ENCODE measurements around the gene EPC2.

EPC2 gene

DNA sequence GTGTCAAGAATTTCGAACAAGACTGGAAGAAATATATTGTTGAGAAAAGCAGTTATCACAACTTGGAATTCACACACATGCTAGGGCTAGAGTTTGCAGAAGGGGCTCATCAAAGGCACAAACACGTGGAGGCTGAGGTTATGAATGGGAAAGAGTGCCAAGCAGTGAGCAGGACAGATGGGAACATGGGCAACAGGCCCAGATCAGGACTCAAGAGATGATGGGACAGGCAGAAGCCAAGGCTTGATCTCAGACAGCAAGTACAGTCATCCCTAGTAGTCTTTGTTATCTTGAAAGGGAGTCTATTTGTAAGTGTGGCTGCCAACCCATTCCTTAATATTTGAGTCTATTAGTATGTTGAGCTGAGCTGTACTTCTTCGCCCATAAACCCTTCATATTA, 22.2 kb upstream of the EPC2 start:
- TF ChIP-seq, protein P1, sequence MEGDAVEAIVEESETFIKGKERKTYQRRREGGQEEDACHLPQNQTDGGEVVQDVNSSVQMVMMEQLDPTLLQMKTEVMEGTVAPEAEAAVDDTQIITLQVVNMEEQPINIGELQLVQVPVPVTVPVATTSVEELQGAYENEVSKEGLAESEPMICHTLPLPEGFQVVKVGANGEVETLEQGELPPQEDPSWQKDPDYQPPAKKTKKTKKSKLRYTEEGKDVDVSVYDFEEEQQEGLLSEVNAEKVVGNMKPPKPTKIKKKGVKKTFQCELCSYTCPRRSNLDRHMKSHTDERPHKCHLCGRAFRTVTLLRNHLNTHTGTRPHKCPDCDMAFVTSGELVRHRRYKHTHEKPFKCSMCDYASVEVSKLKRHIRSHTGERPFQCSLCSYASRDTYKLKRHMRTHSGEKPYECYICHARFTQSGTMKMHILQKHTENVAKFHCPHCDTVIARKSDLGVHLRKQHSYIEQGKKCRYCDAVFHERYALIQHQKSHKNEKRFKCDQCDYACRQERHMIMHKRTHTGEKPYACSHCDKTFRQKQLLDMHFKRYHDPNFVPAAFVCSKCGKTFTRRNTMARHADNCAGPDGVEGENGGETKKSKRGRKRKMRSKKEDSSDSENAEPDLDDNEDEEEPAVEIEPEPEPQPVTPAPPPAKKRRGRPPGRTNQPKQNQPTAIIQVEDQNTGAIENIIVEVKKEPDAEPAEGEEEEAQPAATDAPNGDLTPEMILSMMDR (IDR thresholded peaks at IDR 0.05), result no peak

DNA sequence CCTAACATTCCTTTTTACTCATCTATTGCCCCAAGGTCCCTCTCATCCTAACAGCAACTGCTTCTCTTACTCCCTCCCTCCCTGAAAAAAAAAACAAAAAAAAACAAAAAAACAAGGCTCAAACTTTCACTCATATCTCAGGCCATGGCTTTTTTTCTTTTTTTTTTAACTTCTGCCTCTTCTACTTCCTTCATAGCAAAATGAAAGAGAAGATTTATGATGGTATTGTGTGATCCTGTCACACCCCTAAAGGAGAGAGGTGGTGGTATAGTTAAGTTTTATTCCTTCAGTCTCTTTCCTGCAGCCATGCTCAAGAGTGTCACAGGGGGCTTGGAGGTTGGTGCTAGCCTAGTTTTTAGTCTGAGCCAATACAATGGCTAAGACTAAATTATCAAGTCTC, 21.5 kb upstream of the EPC2 start:
- TF ChIP-seq, protein P1 (IDR thresholded peaks at IDR 0.05), result no peak

DNA sequence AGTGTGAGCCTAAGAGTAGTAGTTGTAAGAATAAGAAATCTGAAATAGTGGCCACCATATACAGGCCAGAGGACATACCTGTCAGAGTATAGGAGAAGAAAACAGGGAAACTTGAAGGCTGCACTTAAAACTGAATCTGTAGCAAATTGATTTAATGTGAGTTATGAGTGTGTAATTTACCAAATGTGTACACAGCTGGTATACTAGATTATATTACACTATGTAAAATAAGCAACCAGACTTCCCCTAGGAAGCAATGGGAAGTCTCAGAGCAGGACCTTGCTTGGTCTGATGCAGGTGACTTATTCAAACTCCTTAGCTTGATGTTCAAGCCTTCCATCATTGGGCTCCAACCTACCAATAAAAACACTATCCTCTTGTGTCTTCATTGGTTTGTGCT, 17.3 kb upstream of the EPC2 start:
- TF ChIP-seq, protein P1 (IDR thresholded peaks at IDR 0.05), result no peak

DNA sequence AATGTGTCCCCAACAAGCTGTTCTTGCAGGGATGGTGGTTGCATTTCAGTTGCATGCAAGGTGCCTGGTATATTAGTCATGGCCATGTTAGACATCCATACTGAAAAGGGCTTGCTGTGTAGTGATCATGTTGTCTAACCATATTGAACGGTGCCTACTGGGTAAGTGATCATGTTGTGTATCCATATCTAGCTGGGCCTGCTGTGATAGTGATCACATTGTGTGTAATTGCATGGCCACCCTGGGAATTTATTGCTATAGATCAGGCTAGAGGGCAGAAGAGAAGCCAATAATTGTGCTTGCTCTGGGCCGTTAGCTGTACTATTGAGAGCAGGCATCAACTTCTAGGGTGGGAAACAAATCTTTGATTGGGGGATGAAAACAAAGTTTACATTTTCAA, 9.8 kb upstream of the EPC2 start:
- TF ChIP-seq, protein P1 (IDR thresholded peaks at IDR 0.05), result no peak

DNA sequence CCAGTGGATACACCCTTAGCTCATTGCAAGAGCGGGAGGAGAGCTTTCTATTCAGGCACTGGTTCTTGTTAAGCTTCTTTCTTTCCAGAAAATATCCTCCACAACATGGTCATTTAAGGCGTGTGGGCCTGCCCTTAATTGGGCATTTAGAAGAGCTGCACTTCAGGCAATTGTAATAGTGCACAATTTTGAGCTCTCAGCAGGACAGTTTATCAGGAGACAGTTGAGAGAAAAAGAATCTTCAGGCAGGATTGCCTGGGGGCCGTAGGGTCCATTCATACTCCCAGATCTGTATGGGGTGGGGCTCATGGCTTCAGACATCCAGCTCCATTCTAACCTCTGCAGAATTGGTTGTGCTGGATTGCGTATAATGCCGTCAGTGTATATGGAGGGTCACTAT, 6.0 kb upstream of the EPC2 start:
- TF ChIP-seq, protein P1 (IDR thresholded peaks at IDR 0.05), result no peak

DNA sequence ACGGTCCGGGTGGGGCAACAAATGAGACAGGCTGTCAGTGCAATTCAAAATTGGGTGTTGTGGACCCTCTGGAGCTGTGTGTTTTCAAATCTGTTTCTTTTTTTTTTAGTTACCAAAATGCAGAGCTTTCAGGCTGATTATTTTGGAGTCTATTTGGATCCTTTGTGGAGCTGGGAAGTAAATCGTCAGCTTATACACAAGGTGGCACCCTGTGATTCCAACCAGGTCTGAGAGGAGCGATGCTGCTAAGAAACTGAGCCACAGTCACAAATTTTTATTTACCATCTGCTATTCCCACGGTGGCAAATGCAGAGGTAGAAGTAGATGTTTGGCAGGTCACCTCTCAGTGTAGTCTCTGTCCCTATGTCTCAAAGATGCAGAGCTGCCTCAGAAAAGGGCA, 3.8 kb upstream of the EPC2 start:
- TF ChIP-seq, protein P1 (IDR thresholded peaks at IDR 0.05), result no peak; the same call in 1 of the 2 replicates

DNA sequence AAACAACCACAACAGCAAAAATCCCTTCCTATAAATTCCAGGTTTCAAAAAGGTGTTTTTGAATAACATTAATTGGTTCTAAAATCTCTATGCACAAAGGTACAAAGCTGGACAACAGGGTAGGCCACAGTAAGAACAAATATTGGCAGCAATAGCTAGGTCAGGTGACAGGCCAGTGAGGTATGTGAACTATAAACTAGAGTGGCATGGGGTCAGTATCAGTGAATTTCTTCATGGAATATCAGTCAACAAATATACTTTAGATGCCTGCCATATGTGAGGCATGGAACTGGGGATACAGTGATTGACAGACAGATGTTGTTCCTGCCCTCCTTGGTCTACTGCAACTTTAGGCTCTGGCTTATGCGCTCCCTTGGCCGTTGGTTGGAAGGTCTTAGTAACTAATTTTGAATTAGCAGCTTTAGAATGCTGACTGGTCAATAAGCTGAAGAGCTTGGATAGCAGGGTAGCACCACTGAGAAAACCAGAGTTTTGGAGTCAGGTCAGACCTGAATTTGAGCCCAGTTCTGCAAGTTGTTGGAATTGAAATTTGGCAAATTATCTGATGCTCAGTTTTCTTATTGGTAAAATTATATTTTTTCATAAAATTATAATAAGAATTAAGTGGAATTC, 2.3 kb upstream of the EPC2 start:
- TF ChIP-seq, protein P1 (IDR thresholded peaks at IDR 0.05), result no peak

DNA sequence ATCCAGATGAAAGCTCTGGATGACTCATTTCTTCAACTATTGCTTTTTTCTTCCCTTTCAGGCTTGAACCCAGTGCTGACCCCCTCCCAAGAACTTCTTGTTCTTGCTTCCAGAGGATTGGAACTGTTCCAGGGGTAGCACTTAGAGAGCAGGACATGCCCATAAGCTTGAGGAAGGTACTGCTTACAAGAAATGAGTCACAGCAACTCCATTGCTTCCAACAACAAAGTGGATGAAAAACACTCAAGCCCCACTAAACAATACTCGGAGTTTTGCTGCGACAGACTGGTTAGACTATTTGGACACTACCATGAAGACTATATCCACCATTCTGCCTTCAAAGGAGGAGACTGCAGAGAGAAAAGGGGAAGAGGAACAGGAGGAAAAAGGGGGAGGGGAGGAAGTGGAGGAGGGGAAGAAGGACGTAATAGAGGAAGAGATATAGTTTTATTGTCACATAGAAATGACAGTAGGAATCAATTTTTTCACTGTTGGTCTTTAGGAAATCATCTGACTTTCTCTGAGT, 1.6 kb upstream of the EPC2 start:
- TF ChIP-seq, protein P1 (IDR thresholded peaks at IDR 0.05), result no peak

Data from LNCAP (cell line).